PC-9 (cell line): ENCODE results near the gene FOSB.

Experiments used
- EZH2 ChIP-seq: fragments of 200-600 bp; sonication (generic); IDR thresholded peaks from 2 replicates; pipeline ENCODE4 v1.8.0; 2017; ENCODE audit warnings: antibody characterized with exemption, low read depth
- TF ChIP-seq, protein P1 (sequence below): fragments of 200-600 bp; sonication (generic); conservative IDR thresholded peaks from 2 replicates; pipeline ENCODE4 v1.6.1; 2017; ENCODE audit warnings: mixed run types, antibody characterized with exemption, mild to moderate bottlenecking, moderate library complexity

DNA sequence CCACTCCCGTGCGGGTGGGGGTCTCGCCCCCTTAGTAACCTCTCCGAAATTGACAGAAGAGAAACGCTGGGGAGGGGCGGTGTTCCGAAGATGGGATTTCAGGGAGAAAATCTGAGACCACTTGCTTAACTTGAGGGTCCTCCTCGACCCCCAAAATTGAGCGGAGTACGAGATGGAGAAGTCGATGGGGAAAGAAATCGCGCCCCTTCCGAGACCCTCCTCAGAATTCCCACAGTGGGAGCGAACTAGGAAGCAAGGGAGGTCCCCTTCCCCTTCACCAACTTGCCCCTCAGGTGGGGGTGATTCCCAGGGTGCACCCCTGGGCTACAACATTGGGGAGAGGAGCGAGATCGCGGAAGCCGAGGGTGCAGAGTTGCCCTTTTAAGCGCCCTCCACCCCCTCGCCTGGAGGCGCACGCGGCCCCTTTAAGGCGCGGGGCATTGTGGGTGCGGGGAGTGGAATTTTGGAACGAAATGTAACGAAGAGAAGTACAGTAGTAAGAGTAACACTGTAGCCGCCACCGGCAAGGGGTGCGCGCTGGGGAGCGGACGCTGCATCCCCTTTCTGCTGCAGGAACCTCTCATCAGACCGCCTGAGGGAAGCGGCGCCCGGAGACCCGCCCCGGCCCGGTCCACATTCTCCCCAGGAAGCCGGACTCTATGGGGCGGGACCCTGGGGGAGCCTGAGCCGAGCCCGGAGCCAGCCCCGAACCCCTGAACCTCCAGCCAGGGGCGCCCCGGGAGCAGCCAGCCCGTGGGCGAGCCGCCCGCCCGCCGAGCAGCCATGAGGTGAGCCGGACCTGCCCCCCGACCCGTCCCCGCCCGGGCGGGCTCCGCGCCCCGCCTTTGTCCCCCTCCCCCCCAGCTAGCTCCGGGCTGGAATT lies 39.4 kb downstream of the FOSB start, which contains the start of gene VASP:
- TF ChIP-seq, protein P1, sequence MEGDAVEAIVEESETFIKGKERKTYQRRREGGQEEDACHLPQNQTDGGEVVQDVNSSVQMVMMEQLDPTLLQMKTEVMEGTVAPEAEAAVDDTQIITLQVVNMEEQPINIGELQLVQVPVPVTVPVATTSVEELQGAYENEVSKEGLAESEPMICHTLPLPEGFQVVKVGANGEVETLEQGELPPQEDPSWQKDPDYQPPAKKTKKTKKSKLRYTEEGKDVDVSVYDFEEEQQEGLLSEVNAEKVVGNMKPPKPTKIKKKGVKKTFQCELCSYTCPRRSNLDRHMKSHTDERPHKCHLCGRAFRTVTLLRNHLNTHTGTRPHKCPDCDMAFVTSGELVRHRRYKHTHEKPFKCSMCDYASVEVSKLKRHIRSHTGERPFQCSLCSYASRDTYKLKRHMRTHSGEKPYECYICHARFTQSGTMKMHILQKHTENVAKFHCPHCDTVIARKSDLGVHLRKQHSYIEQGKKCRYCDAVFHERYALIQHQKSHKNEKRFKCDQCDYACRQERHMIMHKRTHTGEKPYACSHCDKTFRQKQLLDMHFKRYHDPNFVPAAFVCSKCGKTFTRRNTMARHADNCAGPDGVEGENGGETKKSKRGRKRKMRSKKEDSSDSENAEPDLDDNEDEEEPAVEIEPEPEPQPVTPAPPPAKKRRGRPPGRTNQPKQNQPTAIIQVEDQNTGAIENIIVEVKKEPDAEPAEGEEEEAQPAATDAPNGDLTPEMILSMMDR = no peak
- no peak for TF ChIP-seq EZH2
